ENCODE measurements around the gene ASPDH.
A peak's percentile ranks its signal among the peaks of the same experiment; 100 is the strongest.

Gene ASPDH

GRCh38 chr19:50467566-50467965, 46.1 kb downstream of the ASPDH start:
- no peak for DNase-seq
- in situ Hi-C loops (cut with HindIII; ENCODE audit: low pct_ligation_motif_present, low sequenced_read_pairs): no loop called here
- no peak for TF ChIP-seq CTCF (IDR thresholded peaks at IDR 0.05; ENCODE audit: low read depth, low read length, missing control alignments)
- no peak overlapping the region for H3K27ac ChIP-seq
- H3K27me3 ChIP-seq (replicated peaks): no peaks in the 10 kb centered on the region
- H3K4me3 ChIP-seq (ENCODE audit: low read depth, low read length): no peak overlapping the region
- H3K36me3 ChIP-seq (replicated peaks): no peaks in the 10 kb centered on the region

- no peak for TF ChIP-seq CTCF (IDR thresholded peaks at IDR 0.05; ENCODE audit: low read depth, low read length, missing control alignments)
- H3K4me3 ChIP-seq (ENCODE audit: low read depth, low read length): no peak overlapping the region
These were observed 47.0 kb downstream of the ASPDH start for GRCh38 chr19:50466706-50467039.

GRCh38 chr19:50465986-50466705, 47.6 kb downstream of the ASPDH start:
- DNase-seq: no peak
- H3K27ac ChIP-seq: no peak overlapping the region
- no peak overlapping the region for H3K4me3 ChIP-seq (ENCODE audit: low read depth, low read length)
- peak; percentile 51 for TF ChIP-seq CTCF (IDR thresholded peaks at IDR 0.05; ENCODE audit: low read depth, low read length, missing control alignments)
- H3K27me3 ChIP-seq (replicated peaks): no peaks in the 10 kb centered on the region
- in situ Hi-C loops (cut with HindIII; ENCODE audit: low pct_ligation_motif_present, low sequenced_read_pairs): no loop called here
- H3K36me3 ChIP-seq (replicated peaks): no peaks in the 10 kb centered on the region

More at GRCh38 chr19:50466706-50467039, 47.0 kb downstream of the ASPDH start:
- in situ Hi-C loops (cut with HindIII; ENCODE audit: low pct_ligation_motif_present, low sequenced_read_pairs): no loop called here
- Histone ChIP-seq H3K27me3 (replicated peaks) (no peaks in the 10 kb centered on the region), H3K27ac (no peak overlapping the region), H3K36me3 (replicated peaks) (no peaks in the 10 kb centered on the region)
- no peak for DNase-seq

GRCh38 chr19:50465000-50465399, 48.7 kb downstream of the ASPDH start:
- H3K36me3 ChIP-seq (replicated peaks): no peaks in the 10 kb centered on the region
- in situ Hi-C loops (cut with HindIII; ENCODE audit: low pct_ligation_motif_present, low sequenced_read_pairs): no loop called here

GRCh38 chr19:50464348-50464747, 49.4 kb downstream of the ASPDH start:
- TF ChIP-seq CTCF (IDR thresholded peaks at IDR 0.05; ENCODE audit: low read depth, low read length, missing control alignments): no peak
- DNase-seq: no peak
- no peak overlapping the region for H3K27ac ChIP-seq
- no peaks in the 10 kb centered on the region for H3K27me3 ChIP-seq (replicated peaks)
- H3K36me3 ChIP-seq (replicated peaks): no peaks in the 10 kb centered on the region
- H3K4me3 ChIP-seq (ENCODE audit: low read depth, low read length): no peak overlapping the region
- in situ Hi-C loops (cut with HindIII; ENCODE audit: low pct_ligation_motif_present, low sequenced_read_pairs): no loop called here

More at GRCh38 chr19:50465000-50465399, 48.7 kb downstream of the ASPDH start:
- H3K4me3 ChIP-seq (ENCODE audit: low read depth, low read length): no peak overlapping the region
- TF ChIP-seq CTCF (IDR thresholded peaks at IDR 0.05; ENCODE audit: low read depth, low read length, missing control alignments): no peak
- DNase-seq: no peak
- no peak overlapping the region for H3K27ac ChIP-seq
- no peaks in the 10 kb centered on the region for H3K27me3 ChIP-seq (replicated peaks)

- Histone ChIP-seq H3K36me3 (replicated peaks) (no peaks in the 10 kb centered on the region), H3K4me3 (ENCODE audit: low read depth, low read length) (no peak overlapping the region), H3K27me3 (replicated peaks) (peaks cover 3% of the 10 kb centered on the region), H3K27ac (no peak overlapping the region)
- in situ Hi-C loops (cut with HindIII; ENCODE audit: low pct_ligation_motif_present, low sequenced_read_pairs): no loop called here
- no peak for TF ChIP-seq CTCF (IDR thresholded peaks at IDR 0.05; ENCODE audit: low read depth, low read length, missing control alignments)
- no peak for DNase-seq
These were observed 50.7 kb downstream of the ASPDH start for GRCh38 chr19:50462970-50463369.

Data from brain microvascular endothelial cell (primary cell).